Activated CD4-positive, alpha-beta T cell treated with anti-CD3 and anti-CD28 coated beads for 48 hours (primary cell): Measurements from ENCODE around the gene PRSS2.
"Not testable (repeated sequence)": the region's sequence is repeated elsewhere in the genome, so short reads cannot be mapped to it uniquely, and the experiment has no call there.

Experiments
- DNase-seq: peaks from one replicate; pipeline ENCODE4 v3.0.0-alpha.2; 2020

Gene PRSS2

GRCh38 chr7:142760071-142760642 is 10.6 kb upstream of the PRSS2 start:
- no peak for DNase-seq

- DNase-seq, result not testable (repeated sequence)
These were observed 9.2 kb upstream of the PRSS2 start for GRCh38 chr7:142761606-142762005.

GRCh38 chr7:142762104-142762503 is 8.7 kb upstream of the PRSS2 start:
- no peak for DNase-seq

- DNase-seq, result no peak
These were observed 3.3 kb upstream of the PRSS2 start for GRCh38 chr7:142767451-142767850.

GRCh38 chr7:142767861-142768260 is 2.9 kb upstream of the PRSS2 start:
- DNase-seq, result no peak

GRCh38 chr7:142768885-142769284 is 1.9 kb upstream of the PRSS2 start:
- DNase-seq, result not testable (repeated sequence)

GRCh38 chr7:142771353-142771723 is 568 bp downstream of the PRSS2 start:
- DNase-seq, result no peak

GRCh38 chr7:142772051-142772450 is 1.3 kb downstream of the PRSS2 start:
- DNase-seq, result no peak

GRCh38 chr7:142772673-142773072 is 1.9 kb downstream of the PRSS2 start:
- no peak for DNase-seq

- DNase-seq, result no peak
These were observed 2.5 kb downstream of the PRSS2 start for GRCh38 chr7:142773230-142773629.

- no peak for DNase-seq
These were observed 3.4 kb downstream of the PRSS2 start for GRCh38 chr7:142773937-142774744.

GRCh38 chr7:142774826-142775225 is 4.1 kb downstream of the PRSS2 start:
- DNase-seq, result no peak

- not testable (repeated sequence) for DNase-seq
These were observed 4.8 kb downstream of the PRSS2 start for GRCh38 chr7:142775351-142776115.

GRCh38 chr7:142776206-142776844 is 5.6 kb downstream of the PRSS2 start:
- no peak for DNase-seq

GRCh38 chr7:142776845-142777225 is 6.1 kb downstream of the PRSS2 start:
- DNase-seq, result not testable (repeated sequence)

GRCh38 chr7:142777318-142777717 is 6.5 kb downstream of the PRSS2 start:
- DNase-seq, result no peak

- peak; percentile 82 for DNase-seq
These were observed 12.4 kb downstream of the PRSS2 start for GRCh38 chr7:142782922-142783900.

GRCh38 chr7:142784096-142784495 is 13.3 kb downstream of the PRSS2 start:
- no peak for DNase-seq

GRCh38 chr7:142784716-142785115 is 13.9 kb downstream of the PRSS2 start:
- no peak for DNase-seq

GRCh38 chr7:142785841-142786250 is 15.1 kb downstream of the PRSS2 start:
- peak; percentile 84 for DNase-seq

- DNase-seq, result no peak
These were observed 16.4 kb downstream of the PRSS2 start for GRCh38 chr7:142787034-142787768.
